Fibroblast of the aortic adventitia (primary cell): ENCODE data around the gene COL9A2. TPM values are rescaled to one million over a fixed set of nuclear protein-coding genes. Genes with fewer than 3 reads are reported as not detected.
A peak's percentile ranks its signal among the peaks of the same experiment; 100 is the strongest.
"Not testable (repeated sequence)": the region's sequence is repeated elsewhere in the genome, so short reads cannot be mapped to it uniquely, and the experiment has no call there.

ENCODE experiments used
- DNase-seq: peaks from one replicate; pipeline ENCODE4 v3.0.0-alpha.2; 2010; ENCODE audit warnings: low read depth
- H3K4me3 ChIP-seq: 2 replicates; pipeline ENCODE4 v1.5.1; 2011; ENCODE audit warnings: low read depth, mild to moderate bottlenecking, control low read depth, low read length, moderate library complexity
- CTCF ChIP-seq: IDR thresholded peaks from 2 replicates; pipeline ENCODE4 v1.5.1; 2011; ENCODE audit warnings: mild to moderate bottlenecking, low read length, control low read depth, inconsistent platforms; ENCODE audit not compliant: insufficient read depth
- total RNA-seq: library from RNA; depleted of rRNA; stranded (reverse); fragments of >200 nt; gene quantifications from 2 replicates; pipeline ENCODE4 v1.2.3, GENCODE V29; 2012; ENCODE audit warnings: low replicate concordance

The COL9A2 gene
- total RNA-seq, 1 donor = 1.8 TPM

GRCh38 chr1:40341491-40342380 is 24.6 kb upstream of the COL9A2 start:
- H3K4me3 ChIP-seq = no peak overlapping the region
- peak; percentile 6 for DNase-seq
- no peak for TF ChIP-seq CTCF

GRCh38 chr1:40339420-40340323 is 22.6 kb upstream of the COL9A2 start:
- DNase-seq = no peak

GRCh38 chr1:40338745-40339419 is 21.8 kb upstream of the COL9A2 start:
- peak; percentile 82 for DNase-seq
- H3K4me3 ChIP-seq = no peak overlapping the region
- peak; percentile 99 for TF ChIP-seq CTCF

More at GRCh38 chr1:40339420-40340323, 22.6 kb upstream of the COL9A2 start:
- no peak overlapping the region for H3K4me3 ChIP-seq
- TF ChIP-seq CTCF = no peak

- no peak overlapping the region for H3K4me3 ChIP-seq
- DNase-seq = no peak
- no peak for TF ChIP-seq CTCF
These were observed 20.4 kb upstream of the COL9A2 start for GRCh38 chr1:40337443-40337842.

GRCh38 chr1:40332695-40333094 is 15.6 kb upstream of the COL9A2 start:
- H3K4me3 ChIP-seq = no peak overlapping the region
- DNase-seq = no peak
- TF ChIP-seq CTCF = no peak

- not testable (repeated sequence) for H3K4me3 ChIP-seq, DNase-seq
These were observed 14.3 kb upstream of the COL9A2 start for GRCh38 chr1:40331403-40331802.
